Stimulated activated CD4-positive, alpha-beta T cell treated with anti-CD3 and anti-CD28 coated beads, Interleukin-4, amount 100 ng/mL, for 4 hours (primary cell): ENCODE results near the gene ACTL7A.
"Not testable (repeated sequence)": the region's sequence is repeated elsewhere in the genome, so short reads cannot be mapped to it uniquely, and the experiment has no call there.

Experiments
- DNase-seq, 2 experiments: peaks; one replicate each; pipeline ENCODE4 v3.0.0-alpha.2; 2020

ACTL7A gene

GRCh38 chr9:108861997-108862396, at the start of gene ACTL7A:
Gene ACTL7A, plus strand, starts transcription at chr9:108862266. Its CDS starts 57 bp downstream, at chr9:108862323.
- no peak for DNase-seq

- DNase-seq, result no peak
Measured at GRCh38 chr9:108812396-108813025, 49.6 kb upstream of the ACTL7A start.

- DNase-seq, result no peak
Measured at GRCh38 chr9:108813951-108814601, 48.0 kb upstream of the ACTL7A start.

GRCh38 chr9:108815156-108815555, 46.9 kb upstream of the ACTL7A start:
- no peak for DNase-seq

- DNase-seq, result no peak
Measured at GRCh38 chr9:108816037-108816436, 46.0 kb upstream of the ACTL7A start.

- DNase-seq, result no peak
Measured at GRCh38 chr9:108823829-108824228, 38.2 kb upstream of the ACTL7A start.

GRCh38 chr9:108830272-108830671, 31.8 kb upstream of the ACTL7A start:
- DNase-seq, result no peak

- DNase-seq, result no peak
Measured at GRCh38 chr9:108831496-108832178, 30.4 kb upstream of the ACTL7A start.

- no peak for DNase-seq
Measured at GRCh38 chr9:108832179-108832500, 29.9 kb upstream of the ACTL7A start.

GRCh38 chr9:108834959-108835665, 27.0 kb upstream of the ACTL7A start:
- no peak for DNase-seq

- no peak for DNase-seq
Measured at GRCh38 chr9:108835831-108836230, 26.2 kb upstream of the ACTL7A start.

- DNase-seq, result no peak
Measured at GRCh38 chr9:108836319-108836718, 25.7 kb upstream of the ACTL7A start.

GRCh38 chr9:108836781-108837180, 25.3 kb upstream of the ACTL7A start:
- DNase-seq, result no peak

GRCh38 chr9:108837530-108837929, 24.5 kb upstream of the ACTL7A start:
- DNase-seq, result no peak

- DNase-seq, result no peak
Measured at GRCh38 chr9:108838017-108838416, 24.0 kb upstream of the ACTL7A start.

GRCh38 chr9:108839561-108839960, 22.5 kb upstream of the ACTL7A start:
- not testable (repeated sequence) for DNase-seq

GRCh38 chr9:108842610-108843295, 19.3 kb upstream of the ACTL7A start:
- no peak for DNase-seq

GRCh38 chr9:108844391-108844790, 17.7 kb upstream of the ACTL7A start:
- DNase-seq, result no peak

GRCh38 chr9:108844856-108845255, 17.2 kb upstream of the ACTL7A start:
- no peak for DNase-seq

GRCh38 chr9:108845507-108845906, 16.6 kb upstream of the ACTL7A start:
- DNase-seq, result no peak

GRCh38 chr9:108845947-108846346, 16.1 kb upstream of the ACTL7A start:
- DNase-seq, result no peak

GRCh38 chr9:108848296-108848695, 13.8 kb upstream of the ACTL7A start:
- DNase-seq, result not testable (repeated sequence)

- DNase-seq, result no peak
Measured at GRCh38 chr9:108850293-108850897, 11.7 kb upstream of the ACTL7A start.
